H9 (cell line): ENCODE results near the gene IQSEC1. TPM values are rescaled to one million over a fixed set of nuclear protein-coding genes. Genes with fewer than 3 reads are reported as not detected.

Experiments used
- DNase-seq: peaks from one replicate; pipeline ENCODE4 v3.0.0-alpha.2; 2017
- H2AFZ ChIP-seq: one replicate; pipeline ENCODE4 v1.6.1; 2013; ENCODE audit warnings: mild to moderate bottlenecking, low read length, control low read depth, moderate library complexity
- H2AK5ac ChIP-seq: 2 replicates; pipeline ENCODE4 v1.6.1; 2013; ENCODE audit warnings: low read length, control low read depth, mixed read lengths; ENCODE audit not compliant: insufficient read length
- H2BK120ac ChIP-seq: one replicate; pipeline ENCODE4 v1.6.1; 2013; ENCODE audit warnings: low read depth, mild to moderate bottlenecking, low read length, control low read depth, inconsistent platforms; ENCODE audit not compliant: poor library complexity, severe bottlenecking
- H2BK12ac ChIP-seq: 2 replicates; pipeline ENCODE4 v1.6.1; 2013; ENCODE audit warnings: low read length, control low read depth, mixed read lengths, low read depth; ENCODE audit not compliant: insufficient read length
- H2BK15ac ChIP-seq: 2 replicates; pipeline ENCODE4 v1.6.1; 2013; ENCODE audit warnings: low read depth, low read length, control low read depth
- H2BK20ac ChIP-seq: one replicate; pipeline ENCODE4 v1.6.1; 2013; ENCODE audit warnings: low read depth, mild to moderate bottlenecking, low read length, control low read depth, inconsistent platforms; ENCODE audit not compliant: poor library complexity, severe bottlenecking
- H2BK5ac ChIP-seq: 2 replicates; pipeline ENCODE4 v1.6.1; 2013; ENCODE audit warnings: low read length, control low read depth, mixed read lengths; ENCODE audit not compliant: insufficient read length
- H3K14ac ChIP-seq: 2 replicates; pipeline ENCODE4 v1.6.1; 2013; ENCODE audit warnings: low read length, control low read depth; ENCODE audit not compliant: insufficient read depth
- H3K18ac ChIP-seq: 2 replicates; pipeline ENCODE4 v1.6.1; 2013; ENCODE audit warnings: low read depth, mild to moderate bottlenecking, mixed read lengths, low read length, control low read depth; ENCODE audit not compliant: insufficient read length
- H3K23ac ChIP-seq: 2 replicates; pipeline ENCODE4 v1.6.1; 2013; ENCODE audit warnings: low read length, control low read depth, mixed read lengths, low read depth; ENCODE audit not compliant: insufficient read length
- H3K23me2 ChIP-seq: 2 replicates; pipeline ENCODE4 v1.6.1; 2013; ENCODE audit warnings: low read depth, mild to moderate bottlenecking, mixed read lengths, low read length, control low read depth; ENCODE audit not compliant: insufficient read length, poor library complexity, severe bottlenecking
- H3K27ac ChIP-seq: 2 replicates; pipeline ENCODE4 v1.5.1; 2013; ENCODE audit warnings: low read length, control low read depth, mixed read lengths, low read depth; ENCODE audit not compliant: insufficient read length
- H3K27me3 ChIP-seq: 2 replicates; pipeline ENCODE4 v1.6.1; 2013; ENCODE audit warnings: low read length, control low read depth, inconsistent platforms; ENCODE audit not compliant: insufficient read depth
- H3K4ac ChIP-seq: 2 replicates; pipeline ENCODE4 v1.6.1; 2013; ENCODE audit warnings: low read depth, mild to moderate bottlenecking, control low read depth, inconsistent platforms, low read length, moderate library complexity
- H3K4me1 ChIP-seq: 2 replicates; pipeline ENCODE4 v1.6.1; 2013; ENCODE audit warnings: low read length, control low read depth, inconsistent platforms; ENCODE audit not compliant: insufficient read depth
- H3K4me2 ChIP-seq: 2 replicates; pipeline ENCODE4 v1.6.1; 2013; ENCODE audit warnings: low read length, control low read depth, mixed read lengths; ENCODE audit not compliant: insufficient read length, insufficient read depth
- H3K56ac ChIP-seq: 2 replicates; pipeline ENCODE4 v1.6.1; 2013; ENCODE audit warnings: low read depth, mild to moderate bottlenecking, mixed read lengths, low read length, control low read depth; ENCODE audit not compliant: insufficient read length
- H3K79me1 ChIP-seq: 2 replicates; pipeline ENCODE4 v1.6.1; 2013; ENCODE audit warnings: low read depth, mild to moderate bottlenecking, moderate library complexity, low read length, control low read depth, inconsistent platforms; ENCODE audit not compliant: insufficient read depth, poor library complexity, severe bottlenecking
- H3K79me2 ChIP-seq: 2 replicates; pipeline ENCODE4 v1.6.1; 2013; ENCODE audit warnings: low read length, control low read depth, inconsistent platforms; ENCODE audit not compliant: insufficient read depth
- H3K9ac ChIP-seq: 2 replicates; pipeline ENCODE4 v1.6.1; 2013; ENCODE audit warnings: low read length, control low read depth, mixed read lengths; ENCODE audit not compliant: insufficient read length; ENCODE audit errors: extremely low read depth
- H3K9me3 ChIP-seq: one replicate; pipeline ENCODE4 v1.6.1; 2013; ENCODE audit warnings: low read depth, low read length, inconsistent platforms; ENCODE audit not compliant: control insufficient read depth
- H3T11ph ChIP-seq: one replicate; pipeline ENCODE4 v1.6.1; 2013; ENCODE audit warnings: mild to moderate bottlenecking, low read length, control low read depth, inconsistent platforms
- H4K20me1 ChIP-seq: one replicate; pipeline ENCODE4 v1.6.1; 2013; ENCODE audit not compliant: control insufficient read depth, insufficient read length, insufficient read depth
- H4K5ac ChIP-seq: 2 replicates; pipeline ENCODE4 v1.6.1; 2013; ENCODE audit warnings: low read depth, mild to moderate bottlenecking, mixed read lengths, low read length, control low read depth; ENCODE audit not compliant: insufficient read length
- H4K8ac ChIP-seq: replicated peaks from 2 replicates; pipeline ENCODE4 v1.6.1; 2013; ENCODE audit warnings: low read length, control low read depth, mixed read lengths, low read depth; ENCODE audit not compliant: insufficient read length
- H4K91ac ChIP-seq: 2 replicates; pipeline ENCODE4 v1.6.1; 2013; ENCODE audit warnings: low read depth, mild to moderate bottlenecking, moderate library complexity, mixed read lengths, low read length, control low read depth; ENCODE audit not compliant: insufficient read length
- H3K27ac Mint-ChIP-seq, 3 experiments: 2 replicates in 2 of 3; 3 replicates in 1 of 3; pipeline ENCODE4 v1.8.0; 2020 to 2021; ENCODE audit warnings: mixed read lengths in 3 of 3, mild to moderate bottlenecking in 1 of 3, moderate library complexity in 1 of 3
- H3K27me3 Mint-ChIP-seq: 2 replicates; pipeline ENCODE4 v1.8.0; 2021; ENCODE audit warnings: low read depth, mild to moderate bottlenecking, moderate library complexity, mixed read lengths
- H3K36me3 Mint-ChIP-seq, 3 experiments: 2 replicates in 2 of 3; 3 replicates in 1 of 3; pipeline ENCODE4 v1.8.0; 2020 to 2021; ENCODE audit warnings: low read depth in 3 of 3, mixed read lengths in 3 of 3; ENCODE audit not compliant: insufficient read depth in 1 of 3
- H3K4me1 Mint-ChIP-seq, 2 experiments: 2 replicates each; pipeline ENCODE4 v1.8.0; 2020; ENCODE audit warnings: mixed read lengths in 2 of 2
- H3K4me3 Mint-ChIP-seq, 2 experiments: 2 replicates in 1 of 2; 3 replicates in 1 of 2; pipeline ENCODE4 v1.8.0; 2020 to 2021; ENCODE audit warnings: mild to moderate bottlenecking in 2 of 2, mixed read lengths in 2 of 2, moderate library complexity in 1 of 2
- H3K9me3 Mint-ChIP-seq, 2 experiments: 2 replicates in 1 of 2; 3 replicates in 1 of 2; pipeline ENCODE4 v1.8.0; 2020; ENCODE audit warnings: mild to moderate bottlenecking in 2 of 2, mixed read lengths in 2 of 2, moderate library complexity in 1 of 2
- WGBS: extraction: QIAGEN DNeasy Blood & Tissue Kit; methylation state at CpG from one replicate; pipeline ENCODE4 v1.1.7; 2013; ENCODE audit warnings: missing lambda C conversion rate, low lambda C conversion rate, mixed read lengths; ENCODE audit not compliant: insufficient read length; ENCODE audit errors: extremely low coverage; 5-methylcytosine and 5-hydroxymethylcytosine counted together
- total RNA-seq: library from RNA; stranded (reverse); gene quantifications from 2 replicates; pipeline ENCODE4 v1.2.1, GENCODE V29; 2021
- TF ChIP-seq, protein P1 (sequence below): fragments of 200-600 bp; sonication (generic); conservative IDR thresholded peaks from 3 replicates; pipeline ENCODE4 v1.8.0; 2021; ENCODE audit warnings: antibody characterized with exemption, mild to moderate bottlenecking

The IQSEC1 gene
- total RNA-seq, 1 experiment from 2014 or later = 19.1 TPM

DNA sequence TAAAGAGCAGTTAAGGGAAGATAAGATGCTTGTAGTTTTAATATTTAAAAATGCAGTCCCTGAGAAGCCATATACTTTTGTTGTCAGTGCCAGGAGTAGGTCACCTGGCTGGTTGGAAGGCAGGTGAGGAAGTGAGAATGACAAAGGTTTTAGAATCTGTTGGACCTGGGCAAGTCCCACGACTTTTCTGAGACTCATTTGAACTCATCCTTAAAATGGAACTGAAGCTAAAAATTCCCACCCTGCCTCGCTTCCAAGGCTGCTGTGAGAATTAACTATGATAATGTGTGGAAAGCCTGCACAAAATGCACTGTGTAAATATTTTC lies 77.1 kb downstream of the IQSEC1 start:
- H3K27ac Mint-ChIP-seq = no peak overlapping the region
- peaks cover 41% of the 10 kb centered on the region for H3K27me3 Mint-ChIP-seq
- WGBS = no CpG with 5 or more reads among the region's 2 CpGs
- Histone ChIP-seq H3K14ac (no peak overlapping the region), H2BK120ac (no peak overlapping the region), H2BK15ac (no peak overlapping the region), H3K23me2 (peaks cover 11% of the 10 kb centered on the region), H3K56ac (no peak overlapping the region), H3T11ph (no peak overlapping the region), H2AFZ (no peak overlapping the region), H3K4me2 (no peak overlapping the region), H3K79me2 (no peaks in the 10 kb centered on the region), H3K18ac (no peak overlapping the region), H3K4me1 (0 out of 2 replicates have a peak, but pooled peaks cover 3% of the 10 kb centered on the region), H4K20me1 (no peaks in the 10 kb centered on the region), H3K4ac (no peak overlapping the region), H4K8ac (no peak overlapping the region), H2BK20ac (no peak overlapping the region), H4K91ac (no peak overlapping the region), H3K27me3 (no peaks in the 10 kb centered on the region; the same call in 1 of the 2 replicates), H3K9ac (no peak overlapping the region), H3K27ac (no peak overlapping the region), H2BK5ac (no peak overlapping the region), H3K23ac (no peak overlapping the region), H3K79me1 (no peaks in the 10 kb centered on the region), H4K5ac (no peak overlapping the region), H3K9me3 (no peaks in the 10 kb centered on the region), H2BK12ac (no peak overlapping the region), H2AK5ac (no peak overlapping the region)
- no peak for DNase-seq
- no peaks in the 10 kb centered on the region for H3K9me3 Mint-ChIP-seq
- H3K4me3 Mint-ChIP-seq = no peak overlapping the region; a peak in 1 of 5 replicates
- TF ChIP-seq, protein P1, sequence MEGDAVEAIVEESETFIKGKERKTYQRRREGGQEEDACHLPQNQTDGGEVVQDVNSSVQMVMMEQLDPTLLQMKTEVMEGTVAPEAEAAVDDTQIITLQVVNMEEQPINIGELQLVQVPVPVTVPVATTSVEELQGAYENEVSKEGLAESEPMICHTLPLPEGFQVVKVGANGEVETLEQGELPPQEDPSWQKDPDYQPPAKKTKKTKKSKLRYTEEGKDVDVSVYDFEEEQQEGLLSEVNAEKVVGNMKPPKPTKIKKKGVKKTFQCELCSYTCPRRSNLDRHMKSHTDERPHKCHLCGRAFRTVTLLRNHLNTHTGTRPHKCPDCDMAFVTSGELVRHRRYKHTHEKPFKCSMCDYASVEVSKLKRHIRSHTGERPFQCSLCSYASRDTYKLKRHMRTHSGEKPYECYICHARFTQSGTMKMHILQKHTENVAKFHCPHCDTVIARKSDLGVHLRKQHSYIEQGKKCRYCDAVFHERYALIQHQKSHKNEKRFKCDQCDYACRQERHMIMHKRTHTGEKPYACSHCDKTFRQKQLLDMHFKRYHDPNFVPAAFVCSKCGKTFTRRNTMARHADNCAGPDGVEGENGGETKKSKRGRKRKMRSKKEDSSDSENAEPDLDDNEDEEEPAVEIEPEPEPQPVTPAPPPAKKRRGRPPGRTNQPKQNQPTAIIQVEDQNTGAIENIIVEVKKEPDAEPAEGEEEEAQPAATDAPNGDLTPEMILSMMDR = no peak
- H3K4me1 Mint-ChIP-seq = peaks cover 9 to 10% of the 10 kb centered on the region in 2 experiments
- H3K36me3 Mint-ChIP-seq = no peaks in the 10 kb centered on the region; a peak in 1 of 7 replicates
